ENCODE data around the gene SEPTIN10. TPM values are rescaled to one million over a fixed set of nuclear protein-coding genes. Genes with fewer than 3 reads are reported as not detected.

SEPTIN10 gene
- total and polyA plus RNA-seq, 9 of the 15 experiments (the other 6 are each of a cell fraction or from before 2014, with no cell fraction given): 0.40 TPM; not detected in 8

- TF ChIP-seq ZNF184 (CRISPR knock-in tag; IDR thresholded peaks at IDR 0.05) (no peak), TAL1 (IDR thresholded peaks at IDR 0.05) (no peak), ARNT (IDR thresholded peaks at IDR 0.05) (no peak), MCM3 (IDR thresholded peaks at IDR 0.05) (no peak), ZNF41 (CRISPR knock-in tag; conservative IDR thresholded peaks at IDR 0.05) (no peak), SAFB2 (IDR thresholded peaks at IDR 0.05; ENCODE audit: borderline replicate concordance, low read depth, low read length, severe bottlenecking) (no peak), ZBTB17 (CRISPR knock-in tag; IDR thresholded peaks at IDR 0.05) (no peak), BACH1 (tag; IDR thresholded peaks at IDR 0.05) (no peak), FOXJ2 (tag; IDR thresholded peaks at IDR 0.05) (no peak)
Measured at GRCh38 chr2:109547280-109547679, 66.5 kb downstream of the SEPTIN10 start (continued).

DNA sequence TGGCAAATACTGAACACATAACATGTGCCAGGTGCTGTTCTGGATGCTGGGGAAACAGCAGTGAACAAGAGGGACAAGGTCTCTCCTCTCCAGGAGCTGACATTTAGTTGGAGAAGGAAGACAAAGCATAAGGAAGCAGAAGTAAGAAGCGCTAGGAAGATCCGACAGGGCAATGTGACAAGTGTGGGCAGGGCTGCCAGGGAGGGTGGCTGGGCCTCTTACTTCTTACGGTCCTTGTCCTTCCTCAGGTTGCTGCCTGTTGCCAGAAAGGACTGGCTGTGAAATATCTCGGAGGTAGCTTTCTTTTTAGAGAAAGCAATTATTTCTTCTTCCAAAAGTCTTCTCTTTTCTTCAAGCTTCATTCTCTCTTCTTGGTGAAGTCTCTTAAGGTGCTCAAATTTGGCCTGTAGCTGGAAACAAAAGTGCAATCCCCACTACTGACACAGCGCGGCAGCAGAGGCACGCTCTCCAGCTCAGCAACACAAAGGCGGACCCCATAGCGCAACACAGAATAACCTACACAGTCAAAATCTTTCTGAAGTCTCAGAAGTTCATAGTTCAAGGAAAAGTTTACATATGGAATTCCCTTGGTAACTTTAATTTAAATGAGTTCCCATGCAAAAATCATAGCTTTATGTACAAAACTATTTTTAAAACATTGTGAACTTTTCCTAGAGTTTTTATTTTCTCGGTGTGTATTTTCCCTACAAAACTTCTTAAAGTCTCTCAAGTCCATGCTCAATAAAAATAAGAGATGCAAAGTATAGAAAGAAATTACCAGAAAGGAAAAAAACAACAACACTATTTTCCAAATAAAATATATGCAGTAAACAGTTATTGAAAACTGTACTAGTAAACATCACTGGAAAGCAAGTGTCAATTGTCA is 67.7 kb downstream of the SEPTIN10 start:
- FAIRE-seq: peak; percentile 97
- WGBS (ENCODE audit: insufficient coverage, low coverage, missing lambda C conversion rate): 3% methylated on average over 8 of the region's 10 CpGs
- TF ChIP-seq SIRT6 (IDR thresholded peaks at IDR 0.05; ENCODE audit: low read depth, low read length) (no peak), USF2 (CRISPR knock-in tag; IDR thresholded peaks at IDR 0.05) (no peak), SMC3 (conservative IDR thresholded peaks at IDR 0.05; ENCODE audit: insufficient read depth, low read depth, low read length) (peak; percentile 73), ADNP (tag; IDR thresholded peaks at IDR 0.05) (no peak), RAD21 (CRISPR knock-in tag; conservative IDR thresholded peaks at IDR 0.05 in 1 of 2, IDR thresholded peaks at IDR 0.05 in 1 of 2) (peak; percentile 92 to 93), MAZ (CRISPR knock-in tag; conservative IDR thresholded peaks at IDR 0.05 in 1 of 2, IDR thresholded peaks at IDR 0.05 in 1 of 2) (0 out of 4 replicates have a peak, but pooled peaks of 1 of the 2 experiments have one; percentile 24)
- TF ChIP-seq, protein P1, sequence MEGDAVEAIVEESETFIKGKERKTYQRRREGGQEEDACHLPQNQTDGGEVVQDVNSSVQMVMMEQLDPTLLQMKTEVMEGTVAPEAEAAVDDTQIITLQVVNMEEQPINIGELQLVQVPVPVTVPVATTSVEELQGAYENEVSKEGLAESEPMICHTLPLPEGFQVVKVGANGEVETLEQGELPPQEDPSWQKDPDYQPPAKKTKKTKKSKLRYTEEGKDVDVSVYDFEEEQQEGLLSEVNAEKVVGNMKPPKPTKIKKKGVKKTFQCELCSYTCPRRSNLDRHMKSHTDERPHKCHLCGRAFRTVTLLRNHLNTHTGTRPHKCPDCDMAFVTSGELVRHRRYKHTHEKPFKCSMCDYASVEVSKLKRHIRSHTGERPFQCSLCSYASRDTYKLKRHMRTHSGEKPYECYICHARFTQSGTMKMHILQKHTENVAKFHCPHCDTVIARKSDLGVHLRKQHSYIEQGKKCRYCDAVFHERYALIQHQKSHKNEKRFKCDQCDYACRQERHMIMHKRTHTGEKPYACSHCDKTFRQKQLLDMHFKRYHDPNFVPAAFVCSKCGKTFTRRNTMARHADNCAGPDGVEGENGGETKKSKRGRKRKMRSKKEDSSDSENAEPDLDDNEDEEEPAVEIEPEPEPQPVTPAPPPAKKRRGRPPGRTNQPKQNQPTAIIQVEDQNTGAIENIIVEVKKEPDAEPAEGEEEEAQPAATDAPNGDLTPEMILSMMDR (IDR thresholded peaks at IDR 0.05 in 2 of 3, conservative IDR thresholded peaks at IDR 0.05 in 1 of 3; ENCODE audit: insufficient read depth in 2 of 3, low read depth in 1 of 3, low read length in 3 of 3): peak; percentile 83 to 85 (median 84)

More for the DNA sequence above, 67.7 kb downstream of the SEPTIN10 start:
- POLR2A ChIA-PET: no interaction called here
- CTCF ChIA-PET (ENCODE audit: low intra/inter-chr PET ratio): interaction anchor here (0.7 to 1.1 kb wide), 2 partner anchors 190 kb away, joined by 3 to 8 read pairs; no protein-coding TSS in a partner anchor
- no peaks in the 10 kb centered on the region for H3K9me1 ChIP-seq (ENCODE audit: control insufficient read depth, insufficient read depth, low read length)
- no peaks in the 10 kb centered on the region for H3K36me3 ChIP-seq (ENCODE audit: control insufficient read depth, insufficient read depth, low read length)
- H3K4me1 ChIP-seq (replicated peaks in 1 of 2; ENCODE audit: control insufficient read depth in 2 of 2, insufficient read depth in 2 of 2, low read length in 2 of 2): no peaks in the 10 kb centered on the region
- intact Hi-C loops (cut with micrococcal nuclease) (loop anchor here (1.0 kb wide), 1 partner anchor 190 kb away; no protein-coding TSS in a partner anchor), in situ Hi-C loops (cut with MboI) (loop anchor here (10.0 kb wide), 1 partner anchor 189 kb away; no protein-coding TSS in a partner anchor)
- no peaks in the 10 kb centered on the region for H3K9me3 ChIP-seq (replicated peaks; ENCODE audit: control insufficient read depth, insufficient read depth, low read depth, low read length)
- no peak overlapping the region for H3K9ac ChIP-seq (ENCODE audit: insufficient read depth in 1 of 2, low read depth in 2 of 2, low read length in 2 of 2)
- ATAC-seq (peak; percentile 90), DNase-seq (ENCODE audit: extremely low read depth in 1 of 4, low spot score in 3 of 4) (peak; percentile 40 to 69 (median 52))
- no peak overlapping the region for H3K4me3 ChIP-seq
- H3K27me3 ChIP-seq (ENCODE audit: control insufficient read depth in 2 of 2, insufficient read depth in 2 of 2, low read length in 2 of 2): peaks cover 0 to 12% of the 10 kb centered on the region in 2 experiments; a peak in 2 of 5 replicates
- no peak overlapping the region for H3K27ac ChIP-seq (ENCODE audit: extremely low read depth, low read depth, low read length)
- H4K20me1 ChIP-seq (replicated peaks; ENCODE audit: control insufficient read depth, insufficient read depth, low read length): no peaks in the 10 kb centered on the region
- no peak overlapping the region for H3K4me2 ChIP-seq (ENCODE audit: insufficient read depth, low read length)
- H2AFZ ChIP-seq (ENCODE audit: low read depth, low read length): no peak overlapping the region
- no TSS peak for BruUV-seq (replicated peaks)
- no peaks in the 10 kb centered on the region for H3K79me2 ChIP-seq (ENCODE audit: control insufficient read depth, insufficient read depth, low read length)

Measured in K562 (cell line).